GM21367 (cell line): ENCODE results near the gene NFKB1.

Experiments
- ATAC-seq: cut with Tn5 transposase; IDR thresholded peaks from one replicate; pipeline ENCODE4 v1.9.1; 2021; ENCODE audit not compliant: unreplicated experiment

The NFKB1 gene

DNA sequence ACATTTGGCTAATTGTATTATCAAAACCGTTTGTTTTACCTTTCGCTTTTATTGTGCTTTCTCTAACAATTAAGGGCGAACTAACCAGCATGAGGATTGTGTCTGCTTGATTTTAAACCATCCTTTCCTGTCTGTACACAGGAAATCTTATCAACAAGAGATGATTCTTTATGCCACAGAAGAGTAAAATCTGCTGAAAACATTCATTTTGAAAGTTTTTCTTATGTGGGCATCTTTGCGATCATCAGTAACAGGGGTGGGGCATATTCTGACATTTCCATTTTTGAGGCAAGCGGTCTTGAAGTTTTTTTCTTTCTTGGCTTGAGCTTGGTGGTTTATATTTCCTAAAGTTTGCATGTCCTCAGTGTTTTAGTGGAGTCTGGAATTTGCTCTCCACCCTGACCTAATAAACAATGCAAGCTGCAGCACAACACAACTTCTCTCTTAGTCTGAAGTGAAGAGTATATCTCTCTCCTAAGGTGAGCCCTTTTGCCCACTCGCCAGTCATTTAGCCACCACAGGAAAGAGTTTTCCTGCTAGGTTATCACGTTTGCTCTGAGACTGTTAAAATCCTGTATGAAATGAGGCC lies 26.6 kb downstream of the NFKB1 start:
- ATAC-seq, result no peak

- no peak for ATAC-seq
Measured at GRCh38 chr4:102529977-102530376, 28.8 kb downstream of the NFKB1 start.

GRCh38 chr4:102530986-102531385 lies 29.8 kb downstream of the NFKB1 start:
- no peak for ATAC-seq

GRCh38 chr4:102531462-102531861 lies 30.3 kb downstream of the NFKB1 start:
- no peak for ATAC-seq

- no peak for ATAC-seq
Measured at GRCh38 chr4:102533348-102533747, 32.2 kb downstream of the NFKB1 start.

DNA sequence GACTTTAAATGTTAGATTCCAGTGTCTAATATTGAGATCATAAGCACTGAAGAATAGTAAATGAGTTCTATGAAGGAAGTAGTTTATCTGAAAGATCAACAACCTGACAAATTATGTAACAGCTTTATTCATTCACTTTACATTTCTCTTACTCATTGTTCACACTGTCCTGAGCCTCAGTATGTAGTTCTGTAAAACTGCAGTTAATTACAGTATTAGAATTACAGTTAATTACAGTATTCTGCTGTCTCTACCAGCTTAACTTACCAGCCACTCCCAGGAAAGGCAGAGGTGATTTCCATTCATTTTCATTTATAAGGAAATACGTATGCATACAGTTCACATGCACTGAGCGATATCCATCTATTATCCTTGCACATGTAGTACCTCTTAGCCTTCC lies 32.7 kb downstream of the NFKB1 start:
- no peak for ATAC-seq

- ATAC-seq, result no peak
Measured at GRCh38 chr4:102534845-102535244, 33.7 kb downstream of the NFKB1 start.

DNA sequence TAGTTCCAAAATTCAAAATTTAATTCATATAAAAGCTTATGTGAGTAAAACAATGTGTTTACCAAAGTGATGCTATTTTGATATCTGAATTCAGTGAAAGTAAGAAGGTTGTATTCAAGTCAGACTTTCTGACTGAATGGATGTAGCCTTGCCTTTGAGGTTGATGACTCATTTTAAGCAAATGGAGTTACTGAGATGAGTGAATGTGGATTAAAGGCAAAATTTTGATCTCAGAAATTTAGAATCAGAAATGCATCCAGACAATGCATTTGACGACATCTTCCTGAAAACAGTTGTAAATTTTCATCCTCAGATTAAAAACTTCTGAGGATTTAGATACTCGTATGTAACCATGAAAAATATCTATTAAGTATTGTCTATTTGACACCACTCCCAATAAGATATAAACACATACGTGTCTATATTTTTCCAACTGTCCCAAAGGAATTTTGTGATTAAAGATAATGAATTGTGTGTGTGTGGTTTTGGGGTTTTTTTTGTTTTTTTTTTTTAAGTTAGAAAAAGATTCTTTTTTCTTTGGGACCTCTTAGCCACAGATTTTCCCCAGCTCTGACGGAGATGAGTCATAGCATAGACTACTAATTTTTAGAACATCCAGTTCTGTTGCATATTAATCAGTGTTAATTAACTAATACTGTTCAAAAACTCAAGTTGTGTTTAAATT lies 34.4 kb downstream of the NFKB1 start:
- ATAC-seq, result peak; percentile 67

DNA sequence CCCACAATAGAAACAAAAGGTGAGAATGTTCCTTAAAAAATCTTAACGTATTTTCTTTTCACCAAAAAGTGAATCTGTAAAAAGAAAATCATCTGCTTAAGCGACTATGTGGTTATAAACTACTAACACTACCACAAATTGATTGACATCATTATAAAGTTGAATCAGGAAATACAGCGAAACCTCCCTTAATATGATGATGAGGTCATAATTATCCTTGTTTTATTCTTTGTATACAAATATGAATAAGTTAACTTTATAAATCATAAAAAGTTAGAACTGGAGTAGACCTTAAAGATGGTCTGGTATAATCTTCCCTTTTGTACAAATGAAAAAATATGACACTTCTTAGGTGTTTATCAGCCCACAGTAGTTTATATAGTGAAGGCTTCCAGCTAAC lies 35.6 kb downstream of the NFKB1 start:
- no peak for ATAC-seq

- no peak for ATAC-seq
Measured at GRCh38 chr4:102537269-102537668, 36.1 kb downstream of the NFKB1 start.

DNA sequence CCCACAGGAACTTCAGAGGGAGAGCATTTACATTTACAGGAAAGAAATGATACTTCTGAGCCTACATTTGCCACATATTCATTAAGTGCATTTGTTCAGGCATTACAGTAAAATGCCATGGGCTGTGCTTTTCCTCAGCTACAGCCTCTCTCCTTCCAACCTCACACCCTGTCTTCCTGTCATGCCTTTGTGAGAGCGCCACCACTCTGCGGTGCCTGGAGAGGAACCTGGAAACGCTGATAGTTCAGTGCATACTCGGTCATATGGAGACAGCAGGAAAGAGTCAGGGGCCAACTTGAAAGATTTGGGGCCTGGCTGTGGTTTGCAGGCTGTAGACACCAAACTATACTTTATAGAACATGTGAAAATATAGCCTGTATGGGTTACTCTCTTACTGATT lies 40.5 kb downstream of the NFKB1 start:
- no peak for ATAC-seq

- peak; percentile 75 for ATAC-seq
Measured at GRCh38 chr4:102543030-102543928, 42.1 kb downstream of the NFKB1 start.

DNA sequence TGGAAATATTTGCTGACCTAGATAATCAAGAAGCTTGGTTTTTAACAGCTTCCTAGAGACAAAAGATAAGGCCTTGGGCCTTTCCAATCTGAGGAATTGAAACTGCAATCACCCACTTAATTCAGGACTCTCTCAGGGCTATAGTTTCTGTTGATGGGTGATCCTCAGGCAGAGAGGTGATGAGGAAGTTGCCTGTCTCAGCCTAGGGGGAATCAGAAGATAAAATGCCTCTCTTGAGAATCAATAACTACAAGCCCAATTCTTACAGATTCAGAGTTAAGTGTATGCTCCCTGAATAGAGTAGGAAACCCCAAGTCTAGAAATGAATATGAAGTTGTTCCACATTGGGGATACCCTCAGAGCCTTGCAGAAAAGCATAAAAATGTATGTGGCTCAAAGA lies 45.5 kb downstream of the NFKB1 start:
- ATAC-seq, result peak; percentile 43

DNA sequence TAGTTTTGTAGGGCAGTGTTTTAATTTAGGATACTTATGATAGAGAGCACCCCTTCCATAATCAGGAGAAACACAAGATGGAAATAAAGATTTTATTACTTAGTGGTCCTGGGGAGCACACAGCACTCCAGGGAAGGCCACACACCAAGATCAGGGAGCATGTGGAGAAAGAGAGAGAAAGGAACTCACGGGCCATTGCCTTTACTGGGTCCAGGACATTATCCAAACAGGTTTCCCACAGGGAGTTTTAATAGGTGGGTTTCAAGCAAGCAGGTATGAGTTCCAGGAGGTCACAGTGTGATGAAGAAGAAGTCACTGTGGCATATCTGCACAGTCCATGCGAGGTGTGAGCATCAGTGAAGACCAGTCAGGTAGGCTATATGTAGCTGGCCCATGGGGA lies 46.8 kb downstream of the NFKB1 start:
- no peak for ATAC-seq

DNA sequence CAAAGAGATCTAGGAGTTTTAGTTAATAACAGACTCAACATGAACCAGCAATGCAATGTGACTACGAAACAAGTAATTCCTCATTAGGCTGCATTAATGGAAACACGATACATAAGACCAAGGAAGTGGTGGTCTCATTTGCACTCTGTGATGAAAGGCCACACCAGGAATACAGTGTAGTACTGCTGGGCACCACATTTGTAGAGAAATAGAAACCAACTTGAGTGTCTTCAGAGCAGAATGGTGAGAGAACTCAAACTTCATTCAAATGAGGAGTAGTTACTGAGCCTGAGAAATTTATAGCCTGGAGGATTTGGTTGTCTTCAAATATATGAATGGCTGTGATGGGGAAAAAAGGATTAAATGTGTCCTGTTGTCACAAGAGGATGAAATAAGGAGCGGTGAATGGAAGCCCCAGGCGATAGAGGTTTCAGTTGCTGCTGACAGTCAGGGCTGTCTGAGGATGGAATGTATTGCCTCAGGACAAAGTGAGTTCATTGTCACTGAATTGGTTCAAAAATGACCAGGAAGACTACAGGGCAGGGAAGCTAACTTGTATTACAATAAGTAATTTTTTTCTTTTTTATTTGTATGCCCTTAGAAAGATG lies 50.9 kb downstream of the NFKB1 start:
- no peak for ATAC-seq

GRCh38 chr4:102552781-102553180 lies 51.6 kb downstream of the NFKB1 start:
- ATAC-seq, result no peak

DNA sequence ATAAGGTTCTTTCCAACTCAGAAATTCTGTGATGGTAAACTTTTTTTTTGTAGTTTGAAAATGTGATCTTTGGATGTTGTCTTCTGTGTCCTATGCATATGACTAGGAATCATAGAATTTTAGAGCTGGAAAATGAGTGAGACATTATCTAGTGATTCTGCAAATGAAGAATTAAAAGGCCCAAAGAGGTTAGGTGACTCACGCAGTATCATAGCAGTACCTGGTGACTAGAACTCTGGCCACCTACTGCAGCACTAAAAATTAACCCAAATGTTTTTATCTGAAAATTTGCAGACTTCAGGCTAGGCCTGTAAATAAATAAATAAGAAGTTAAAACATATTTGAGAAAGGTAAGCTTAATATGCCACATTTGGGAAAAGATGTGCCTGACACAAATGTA lies 52.8 kb downstream of the NFKB1 start:
- ATAC-seq, result no peak

DNA sequence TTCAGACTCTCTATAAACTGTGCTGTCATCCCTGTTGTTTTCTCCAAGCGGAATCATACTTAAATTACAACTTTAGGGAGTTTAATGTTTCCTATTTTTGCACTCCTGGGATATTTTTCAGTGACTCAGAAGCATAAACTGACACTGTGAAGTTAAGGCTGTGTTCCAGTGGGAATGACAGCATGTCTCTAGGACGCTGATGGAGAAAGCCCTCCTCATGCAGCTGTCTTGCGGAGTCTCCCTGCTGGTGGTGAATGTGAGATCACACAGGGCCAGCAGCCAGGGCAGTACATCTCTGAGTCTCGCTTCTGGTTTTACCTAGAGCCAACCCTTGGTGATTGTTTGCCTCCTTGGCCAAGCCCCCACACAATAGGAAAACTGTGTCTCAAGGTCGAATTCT lies 53.3 kb downstream of the NFKB1 start:
- no peak for ATAC-seq

DNA sequence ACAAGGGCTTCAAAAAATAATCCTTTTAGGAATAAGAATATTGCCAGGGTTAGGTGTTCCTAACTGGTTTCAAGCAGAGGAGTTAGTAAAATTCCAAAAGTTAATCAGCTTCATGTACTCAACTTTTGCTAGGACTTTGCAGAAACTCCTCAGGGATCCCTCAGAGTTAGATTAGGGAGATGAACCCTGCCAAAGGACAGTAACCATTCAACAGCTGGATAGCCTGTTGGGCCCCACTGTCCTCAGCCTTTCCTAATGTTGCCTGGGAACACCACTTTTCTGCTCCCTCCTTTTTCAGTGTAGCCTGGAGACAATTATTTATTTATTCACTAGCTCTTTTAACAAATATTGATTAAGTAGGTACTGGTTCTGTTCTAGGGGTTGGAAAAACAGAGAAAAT lies 53.8 kb downstream of the NFKB1 start:
- no peak for ATAC-seq

- ATAC-seq, result no peak
Measured at GRCh38 chr4:102557636-102558035, 56.5 kb downstream of the NFKB1 start.

DNA sequence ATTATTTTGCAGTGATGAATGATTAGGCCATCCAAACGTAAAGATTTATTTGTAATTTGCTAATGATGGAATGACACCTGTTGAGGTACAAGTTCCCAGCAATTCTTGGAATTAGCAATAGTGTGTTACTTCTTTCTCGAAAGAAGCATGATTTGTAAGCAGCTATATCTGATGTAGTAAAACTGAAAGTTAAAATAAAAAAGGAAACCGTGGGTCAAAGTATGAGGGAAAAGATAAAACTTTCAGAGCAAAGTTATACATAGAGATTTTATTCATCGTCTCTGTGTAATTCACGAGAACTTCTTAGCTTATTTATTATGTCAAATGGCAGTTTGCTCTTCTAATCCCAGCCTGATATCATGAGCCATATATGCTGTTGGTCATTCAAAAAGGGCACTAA lies 59.0 kb downstream of the NFKB1 start:
- ATAC-seq, result no peak
